ENCODE measurements around the gene SCG3.
"Not testable (repeated sequence)": the region's sequence is repeated elsewhere in the genome, so short reads cannot be mapped to it uniquely, and the experiment has no call there.

Gene SCG3

DNA sequence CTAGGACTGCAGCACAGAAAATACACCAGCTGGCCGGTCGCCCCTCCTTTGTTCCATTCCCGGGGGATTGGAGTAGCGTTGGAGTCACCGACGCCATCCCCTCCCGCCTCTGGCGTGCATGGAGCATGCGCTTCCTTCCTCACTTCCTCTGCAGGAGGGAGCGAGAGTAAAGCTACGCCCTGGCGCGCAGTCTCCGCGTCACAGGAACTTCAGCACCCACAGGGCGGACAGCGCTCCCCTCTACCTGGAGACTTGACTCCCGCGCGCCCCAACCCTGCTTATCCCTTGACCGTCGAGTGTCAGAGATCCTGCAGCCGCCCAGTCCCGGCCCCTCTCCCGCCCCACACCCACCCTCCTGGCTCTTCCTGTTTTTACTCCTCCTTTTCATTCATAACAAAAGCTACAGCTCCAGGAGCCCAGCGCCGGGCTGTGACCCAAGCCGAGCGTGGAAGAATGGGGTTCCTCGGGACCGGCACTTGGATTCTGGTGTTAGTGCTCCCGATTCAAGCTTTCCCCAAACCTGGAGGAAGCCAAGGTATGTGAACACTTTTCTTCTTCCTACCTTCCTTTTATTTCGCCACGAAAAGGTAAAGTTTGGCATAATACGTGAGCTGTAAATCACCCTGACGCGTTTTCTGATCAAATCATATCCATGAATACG lies at the start of gene SCG3:
Gene SCG3, plus strand, starts transcription at position 201 of the 661 bp plus-strand sequence. Its CDS starts 253 bp downstream, at position 454.
- peak in 1 of 2 donors; percentile 18 for DNase-seq (ENCODE audit: extremely low read depth in 1 of 2, low read depth in 1 of 2)

DNA sequence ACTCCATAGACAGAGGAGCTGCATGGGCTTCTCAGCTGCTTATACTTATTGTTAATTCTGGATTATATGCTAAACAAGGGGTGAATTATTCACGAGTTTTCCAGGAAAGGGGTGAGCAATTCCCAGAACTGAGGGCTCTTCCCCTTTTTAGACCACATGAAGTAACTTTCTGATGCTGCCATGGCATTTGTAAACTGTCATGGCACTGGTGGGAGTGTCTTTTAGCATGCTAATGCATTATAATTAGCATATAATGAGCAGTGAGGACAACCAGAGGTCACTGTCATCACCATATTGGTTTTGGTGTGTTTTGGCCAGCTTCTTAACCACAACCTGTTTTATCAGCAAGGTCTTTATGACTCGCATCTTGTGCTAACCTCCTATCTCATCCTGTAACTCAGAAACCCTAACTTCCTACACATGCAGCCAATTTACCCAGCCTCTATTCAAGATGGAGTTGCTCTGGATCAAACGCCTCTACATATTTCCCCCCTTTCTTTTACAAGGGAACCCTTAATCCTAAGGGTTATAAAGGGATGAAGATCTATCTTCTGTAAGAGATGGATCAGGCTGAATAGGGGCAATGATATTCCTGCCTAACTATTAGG lies 46.6 kb upstream of the SCG3 start:
- DNase-seq (ENCODE audit: extremely low read depth in 1 of 2, low read depth in 1 of 2), result no peak

DNA sequence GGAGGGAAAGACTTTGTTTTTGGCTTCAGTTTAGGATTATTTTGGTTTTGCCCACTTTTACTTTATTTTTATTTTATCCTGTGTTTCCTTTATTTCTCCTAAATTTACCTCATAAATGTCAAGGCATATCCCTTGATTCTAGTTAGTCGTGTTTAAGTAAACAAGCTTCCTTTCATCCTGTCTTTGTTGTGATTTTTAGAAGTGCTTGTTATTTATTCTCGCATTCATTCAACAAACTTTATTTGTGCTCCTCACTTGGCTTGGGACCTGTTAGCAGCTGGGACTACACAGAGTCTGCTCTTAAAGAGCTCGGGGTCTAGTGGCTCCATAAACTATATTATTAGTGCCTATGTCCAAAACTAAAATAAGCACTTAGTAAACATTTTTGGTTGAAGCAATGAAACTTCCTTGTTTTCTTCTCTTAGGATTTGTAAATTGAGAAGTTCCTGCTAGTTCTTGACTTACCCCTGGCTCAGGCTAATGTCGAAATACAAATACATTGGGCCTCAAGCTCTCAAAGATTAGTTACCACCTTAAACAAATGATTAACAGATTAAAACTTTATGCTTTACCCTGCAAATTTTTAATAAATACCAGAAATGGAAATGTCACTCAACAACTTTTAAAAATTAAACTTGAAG lies 39.7 kb upstream of the SCG3 start:
- DNase-seq (ENCODE audit: extremely low read depth in 1 of 2, low read depth in 1 of 2), result no peak

DNA sequence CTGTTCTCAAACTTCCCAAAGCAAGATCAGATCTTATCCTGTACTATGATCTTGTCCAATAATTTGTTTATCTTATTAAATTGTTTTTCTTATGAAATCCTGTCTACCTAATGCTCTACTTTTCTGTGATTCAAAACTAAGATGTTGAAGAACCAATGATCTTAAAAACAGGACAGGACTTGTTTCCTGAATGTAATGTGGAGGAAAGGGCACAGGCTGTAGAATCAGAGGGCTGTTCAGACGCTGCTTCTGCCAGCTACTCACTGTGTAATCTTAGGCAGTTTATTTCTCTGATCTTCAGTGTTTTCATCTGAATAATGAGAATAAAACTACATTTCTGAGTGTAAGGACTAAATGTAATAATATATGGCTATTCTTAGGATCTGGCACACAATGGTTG lies 38.6 kb upstream of the SCG3 start:
- no peak for DNase-seq (ENCODE audit: extremely low read depth in 1 of 2, low read depth in 1 of 2)

DNA sequence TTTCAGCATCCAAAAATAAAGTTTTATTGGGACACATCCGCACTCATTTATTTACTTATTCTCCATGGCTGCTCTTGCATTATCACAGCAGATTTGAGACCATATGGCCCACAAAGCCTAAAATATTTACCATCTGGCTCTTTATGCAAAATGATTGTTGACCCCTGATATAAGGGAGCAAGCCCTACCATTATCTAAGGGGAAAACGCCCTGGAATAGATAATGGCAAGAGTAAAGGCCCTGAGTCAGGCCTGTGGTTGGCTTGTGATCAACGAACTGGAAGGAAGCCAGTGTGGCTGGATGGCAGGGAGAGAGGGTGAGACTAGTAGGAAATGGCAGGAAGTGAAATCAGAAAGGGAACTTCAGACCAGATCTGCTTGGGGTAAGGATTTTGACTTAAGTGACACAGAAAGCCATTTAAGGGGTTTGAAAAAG lies 34.2 kb upstream of the SCG3 start:
- no peak for DNase-seq (ENCODE audit: extremely low read depth in 1 of 2, low read depth in 1 of 2)

DNA sequence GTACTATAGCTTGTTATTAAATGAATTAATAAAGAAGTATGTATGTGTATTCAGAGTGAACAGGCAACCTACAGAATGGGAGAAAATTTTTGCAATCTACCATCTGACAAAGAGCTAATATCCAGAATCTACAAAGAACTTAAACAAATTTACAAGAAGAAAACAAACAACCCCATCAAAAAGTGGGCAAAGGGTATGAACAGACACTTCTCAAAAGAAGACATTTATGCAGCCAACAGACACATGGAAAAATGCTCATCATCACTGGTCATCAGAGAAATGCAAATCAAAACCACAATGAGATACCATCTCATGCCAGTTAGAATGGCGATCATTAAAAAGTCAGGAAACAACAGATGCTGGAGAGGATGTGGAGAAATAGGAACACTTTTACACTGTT lies 33.2 kb upstream of the SCG3 start:
- DNase-seq (ENCODE audit: extremely low read depth in 1 of 2, low read depth in 1 of 2), result not testable (repeated sequence)

DNA sequence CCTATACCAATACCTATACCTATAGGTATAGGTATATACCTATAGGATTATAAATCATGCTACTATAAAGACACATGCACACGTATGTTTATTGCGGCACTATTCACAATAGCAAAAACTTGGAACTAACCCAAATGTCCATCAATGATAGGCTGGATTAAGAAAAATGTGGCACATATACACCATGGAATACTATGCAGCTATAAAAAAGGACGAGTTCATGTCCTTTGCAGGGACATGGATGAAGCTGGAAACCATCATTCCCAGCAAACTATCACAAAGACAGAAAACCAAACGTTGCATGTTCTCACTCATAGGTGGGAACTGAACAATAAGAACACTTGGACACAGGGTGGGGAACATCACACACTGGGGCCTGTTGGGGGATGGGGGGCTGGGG lies 32.7 kb upstream of the SCG3 start:
- not testable (repeated sequence) for DNase-seq (ENCODE audit: extremely low read depth in 1 of 2, low read depth in 1 of 2)

DNA sequence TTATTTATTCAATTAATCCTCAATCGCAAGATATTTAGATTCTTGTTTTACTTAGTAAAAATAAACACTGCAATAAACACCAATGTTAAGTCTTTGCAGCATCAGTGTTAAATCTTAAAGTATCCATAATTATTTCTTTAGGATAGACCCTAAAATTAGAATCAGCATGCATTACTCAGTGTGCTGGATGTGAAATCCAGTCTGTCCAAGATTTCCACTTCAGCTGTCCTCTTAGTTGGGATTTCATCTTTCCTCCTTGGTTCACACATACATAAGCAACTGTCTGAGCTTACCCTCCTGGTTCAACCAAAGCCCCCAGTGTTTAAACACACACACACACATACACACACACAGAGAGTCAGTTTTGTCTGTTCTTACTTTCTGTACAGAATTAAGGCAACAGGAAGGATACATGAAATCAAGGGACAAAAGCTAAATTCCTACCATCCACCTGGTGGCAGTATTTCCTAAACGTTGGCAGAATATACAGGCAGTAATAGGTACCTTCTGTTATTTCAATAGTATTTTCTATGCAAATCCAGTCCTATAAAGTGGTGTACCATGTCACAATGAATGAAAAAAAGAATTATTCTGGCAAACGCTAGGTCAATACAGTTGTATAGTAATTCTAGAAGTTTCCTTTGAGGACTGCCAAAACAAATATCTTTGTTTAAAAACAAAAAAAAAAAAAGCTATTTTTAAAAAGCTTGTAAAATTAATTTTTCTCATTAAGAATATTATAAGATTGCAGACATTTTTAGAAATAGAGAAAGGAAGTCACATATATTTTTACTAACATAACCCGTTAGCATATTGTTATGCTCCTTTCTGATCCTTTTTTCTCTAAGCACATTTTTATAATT lies 31.4 kb upstream of the SCG3 start:
- DNase-seq (ENCODE audit: extremely low read depth in 1 of 2, low read depth in 1 of 2), result peak in 1 of 2 donors; percentile 11

DNA sequence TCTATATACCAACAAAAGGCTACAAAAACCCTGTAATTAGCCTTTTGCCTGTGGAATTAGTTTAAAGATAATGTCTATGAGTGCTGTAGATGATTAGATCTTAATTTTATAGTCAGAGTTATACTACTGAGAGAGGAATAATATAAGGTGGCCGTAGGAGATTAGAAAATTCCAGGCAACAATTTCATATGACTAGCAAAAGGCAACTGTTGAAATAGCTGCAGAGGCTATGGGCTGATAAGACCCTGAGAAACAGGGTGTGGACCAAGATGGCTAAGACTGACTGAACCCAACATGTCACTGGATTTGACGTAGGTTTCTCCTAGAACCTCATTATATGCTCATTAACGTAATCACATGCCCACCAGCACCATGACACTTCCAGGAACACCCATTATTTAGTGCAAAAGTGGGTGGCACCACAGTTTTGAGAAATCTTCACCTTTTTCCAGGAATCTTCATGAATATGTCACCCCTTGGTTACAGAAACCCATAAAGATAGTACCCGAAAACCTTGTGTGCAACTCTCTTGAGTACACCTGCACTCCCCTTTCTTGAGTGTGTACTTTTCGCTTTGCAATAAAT lies 29.1 kb upstream of the SCG3 start:
- no peak for DNase-seq (ENCODE audit: extremely low read depth in 1 of 2, low read depth in 1 of 2)

DNA sequence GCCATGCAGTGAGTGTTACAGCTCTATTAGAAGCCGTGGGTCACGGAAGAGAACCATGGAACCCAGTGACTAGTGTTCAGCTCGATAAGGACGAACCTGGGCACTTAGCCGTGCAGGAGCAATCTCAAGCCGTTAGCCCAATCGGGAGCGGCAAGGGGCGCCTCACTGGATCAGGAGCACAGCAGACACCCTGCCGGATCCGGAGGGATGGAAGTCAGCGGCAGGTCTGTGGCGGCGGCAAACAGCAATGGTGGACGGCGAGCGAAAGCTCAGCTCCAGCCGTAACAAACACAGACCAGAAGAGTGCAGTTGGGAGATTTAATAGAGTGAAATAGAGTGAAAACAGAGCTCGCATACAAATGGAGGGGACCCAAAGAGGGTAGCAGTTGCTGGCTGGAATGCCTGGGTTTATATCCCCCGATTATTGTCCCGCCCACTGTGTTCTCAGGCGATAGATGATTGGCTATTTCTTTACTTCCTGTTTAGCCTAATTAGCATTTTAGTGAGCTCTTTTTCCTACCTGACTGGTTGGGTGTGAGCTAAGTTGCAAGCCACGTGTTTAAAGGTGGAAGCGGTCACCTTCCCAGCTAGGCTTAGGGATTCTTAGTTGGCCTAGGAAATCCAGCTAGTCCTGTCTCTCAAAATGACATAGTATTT lies 25.8 kb upstream of the SCG3 start:
- DNase-seq (ENCODE audit: extremely low read depth in 1 of 2, low read depth in 1 of 2), result not testable (repeated sequence)

DNA sequence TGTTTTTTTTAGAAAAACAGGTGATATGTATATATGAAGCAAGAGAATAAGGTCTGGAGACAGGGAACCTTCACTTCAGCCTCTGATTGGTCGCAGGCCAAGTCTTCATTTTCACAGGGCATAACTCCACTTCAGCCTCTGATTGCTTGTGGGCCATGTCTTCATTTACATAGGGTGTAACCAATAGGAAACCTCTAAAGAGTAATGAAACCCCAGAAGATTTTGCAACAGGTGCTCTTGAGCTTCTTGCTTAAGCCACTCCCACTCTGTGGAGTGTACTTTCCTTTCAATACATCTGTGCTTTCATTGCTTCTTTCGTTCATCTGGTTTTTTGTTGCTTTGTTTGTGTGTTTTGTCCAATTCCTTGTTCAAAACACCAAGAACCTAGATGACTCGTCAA lies 22.6 kb upstream of the SCG3 start:
- DNase-seq (ENCODE audit: extremely low read depth in 1 of 2, low read depth in 1 of 2), result no peak

DNA sequence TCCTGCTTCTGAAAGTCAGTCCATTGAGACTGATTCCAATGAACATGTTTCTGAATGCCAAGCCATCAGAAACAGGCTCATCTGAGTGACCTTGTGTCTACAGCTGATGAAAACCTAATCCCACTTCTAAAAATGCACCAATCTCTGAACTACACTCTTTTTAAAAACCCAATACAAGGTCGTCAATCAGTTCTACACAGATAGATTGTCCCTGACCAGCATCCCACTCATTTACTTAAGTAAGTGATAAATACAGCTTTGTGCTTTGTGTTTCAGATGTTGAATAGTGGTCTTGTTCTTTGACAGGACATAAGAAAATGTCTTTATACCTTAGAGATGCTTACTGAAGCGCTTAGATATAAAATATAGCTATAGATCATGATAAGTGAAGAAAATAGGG lies 20.2 kb upstream of the SCG3 start:
- DNase-seq (ENCODE audit: extremely low read depth in 1 of 2, low read depth in 1 of 2), result no peak

DNA sequence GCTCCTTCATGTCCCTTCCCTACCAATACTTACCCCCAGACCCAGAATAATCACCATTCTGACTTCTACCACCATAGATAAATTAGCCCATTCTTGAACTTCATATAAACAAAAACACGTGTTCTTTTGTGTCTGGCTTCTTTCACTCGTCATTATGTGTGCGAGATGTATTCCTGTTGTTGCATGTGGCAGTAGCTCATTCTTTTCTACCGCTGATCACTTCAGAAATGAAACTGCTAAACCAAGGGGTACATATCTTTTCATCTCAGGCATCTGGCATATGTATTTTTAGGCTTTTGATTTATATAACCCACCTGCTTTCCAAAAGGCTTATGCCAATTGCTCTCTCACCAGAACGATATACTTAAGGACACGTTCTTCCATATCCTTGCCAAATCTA lies 13.8 kb upstream of the SCG3 start:
- DNase-seq (ENCODE audit: extremely low read depth in 1 of 2, low read depth in 1 of 2), result no peak

DNA sequence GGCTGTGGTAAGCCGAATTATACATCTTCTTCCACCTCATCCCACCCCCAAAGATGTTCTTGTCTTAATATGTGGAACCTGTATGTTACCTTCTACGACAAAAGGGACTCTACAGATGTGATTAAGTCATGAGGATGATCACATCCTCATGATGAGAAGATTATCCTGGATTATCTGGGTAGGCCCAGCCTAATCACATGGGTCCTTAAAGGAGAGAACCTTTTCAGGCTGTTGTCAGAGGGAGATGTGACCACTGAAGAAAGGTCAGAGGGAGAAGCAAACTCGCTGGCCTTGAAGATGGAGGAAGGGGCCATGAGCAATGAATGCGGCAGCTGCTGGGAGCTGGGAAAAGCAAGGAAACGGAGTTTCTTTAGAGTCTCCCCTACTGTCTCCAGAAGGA lies 12.9 kb upstream of the SCG3 start:
- DNase-seq (ENCODE audit: extremely low read depth in 1 of 2, low read depth in 1 of 2), result no peak

DNA sequence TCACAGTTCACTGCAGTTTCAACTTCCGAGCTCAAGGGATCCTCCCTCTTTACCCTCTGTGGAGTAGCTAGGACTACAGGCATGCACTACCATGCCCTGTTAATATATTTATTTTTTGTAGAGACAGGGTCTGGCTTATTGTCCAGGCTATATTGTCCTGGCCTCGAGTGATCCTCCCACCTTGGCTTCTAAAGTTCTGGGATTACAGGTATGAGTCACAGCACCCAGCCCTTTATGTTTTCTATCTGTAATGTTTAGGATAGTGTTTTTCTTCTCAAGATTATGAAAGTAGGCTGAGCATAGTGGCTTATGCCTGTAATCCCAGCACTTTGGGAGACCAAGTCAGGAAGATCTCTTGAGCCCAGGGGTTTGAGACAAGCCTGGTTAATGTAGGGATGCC lies 11.9 kb upstream of the SCG3 start:
- DNase-seq (ENCODE audit: extremely low read depth in 1 of 2, low read depth in 1 of 2), result no peak

DNA sequence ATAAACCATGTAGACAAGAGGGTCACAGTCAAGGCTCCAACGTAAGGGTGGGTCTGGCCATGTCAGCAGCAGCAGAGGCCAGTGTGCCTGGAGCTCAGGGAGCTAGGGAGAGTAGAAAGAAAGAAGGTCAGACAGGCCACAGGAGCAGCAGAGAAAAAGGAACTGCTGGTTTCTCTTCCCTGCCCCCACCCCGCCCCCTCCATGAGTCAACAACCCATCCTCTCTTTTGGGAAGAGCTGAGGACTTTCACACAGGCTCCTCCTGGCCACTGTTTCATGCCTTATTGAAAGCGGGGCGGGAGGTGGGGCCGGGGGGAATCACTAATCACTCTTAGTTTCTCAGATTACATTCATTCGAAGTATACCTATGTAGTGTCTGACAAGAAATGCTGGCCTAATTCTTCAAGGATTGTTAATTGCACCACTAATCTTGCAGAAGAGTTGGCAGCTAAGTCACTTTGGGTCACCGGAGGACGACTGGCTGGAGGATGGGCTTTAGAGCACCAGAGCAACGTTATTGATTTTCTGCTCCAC lies 9.1 kb upstream of the SCG3 start:
- no peak for DNase-seq (ENCODE audit: extremely low read depth in 1 of 2, low read depth in 1 of 2)

DNA sequence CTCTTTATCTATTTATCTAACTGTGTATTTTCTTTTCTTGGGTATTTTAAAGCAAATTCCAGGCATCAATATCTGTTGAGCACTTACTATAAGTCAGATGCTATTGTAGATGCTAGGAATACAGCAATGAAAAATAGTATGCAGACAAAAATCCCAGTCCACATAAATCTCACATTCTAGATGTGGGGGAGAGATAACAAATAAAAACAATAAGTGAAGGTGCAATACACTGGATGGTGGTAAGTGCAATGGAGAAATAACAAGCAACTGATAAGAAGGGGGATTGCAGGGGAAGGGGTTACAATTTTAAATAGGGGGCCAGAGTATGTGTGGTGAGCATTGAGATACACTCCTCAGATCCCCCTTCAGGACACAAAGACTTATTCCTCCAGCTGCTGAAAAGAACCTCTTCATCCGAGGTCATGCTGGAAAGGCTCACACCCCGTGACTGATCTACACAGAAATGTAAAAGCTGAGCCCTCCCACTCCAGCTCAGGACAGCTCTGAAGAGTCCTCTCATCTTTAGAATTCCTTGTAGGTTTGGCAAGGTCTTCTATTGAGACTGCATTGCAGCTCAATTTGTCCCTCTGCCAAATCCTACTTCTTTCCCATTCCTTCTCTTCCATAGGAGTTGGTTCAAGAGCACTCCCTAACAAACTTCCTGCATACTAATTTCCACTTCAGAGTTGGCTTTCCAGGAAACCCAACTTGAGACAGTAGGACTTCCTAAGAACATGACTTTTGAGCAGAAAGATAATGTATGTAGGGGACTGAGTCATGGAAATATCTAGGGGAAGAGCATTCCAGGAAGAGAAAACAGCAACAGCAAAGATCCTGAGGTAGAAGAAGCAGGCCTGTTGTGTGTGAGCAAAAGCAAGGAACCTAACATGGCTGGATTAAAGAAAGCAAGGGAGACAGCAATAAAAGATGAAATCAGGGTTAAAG lies 8.1 kb upstream of the SCG3 start:
- no peak for DNase-seq (ENCODE audit: extremely low read depth in 1 of 2, low read depth in 1 of 2)

DNA sequence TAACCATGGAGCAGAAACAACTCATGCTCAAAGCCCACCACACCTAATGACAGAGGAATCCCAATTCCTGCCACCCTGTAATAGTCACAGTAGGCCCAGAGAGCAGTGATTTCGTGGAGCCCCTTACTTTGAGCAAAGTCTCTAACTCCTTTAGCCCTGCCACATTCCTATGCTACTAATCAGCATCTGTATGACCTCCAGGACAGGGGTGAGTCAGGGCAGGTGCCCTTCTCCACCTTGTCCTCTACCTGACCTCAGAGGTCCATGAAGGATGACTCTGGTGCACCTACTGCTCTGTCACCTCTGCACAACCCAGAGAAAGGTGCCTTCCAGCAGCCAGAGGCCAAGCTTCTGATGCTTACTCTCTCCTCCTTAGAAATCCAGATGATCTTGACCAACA lies 6.1 kb upstream of the SCG3 start:
- no peak for DNase-seq (ENCODE audit: extremely low read depth in 1 of 2, low read depth in 1 of 2)

DNA sequence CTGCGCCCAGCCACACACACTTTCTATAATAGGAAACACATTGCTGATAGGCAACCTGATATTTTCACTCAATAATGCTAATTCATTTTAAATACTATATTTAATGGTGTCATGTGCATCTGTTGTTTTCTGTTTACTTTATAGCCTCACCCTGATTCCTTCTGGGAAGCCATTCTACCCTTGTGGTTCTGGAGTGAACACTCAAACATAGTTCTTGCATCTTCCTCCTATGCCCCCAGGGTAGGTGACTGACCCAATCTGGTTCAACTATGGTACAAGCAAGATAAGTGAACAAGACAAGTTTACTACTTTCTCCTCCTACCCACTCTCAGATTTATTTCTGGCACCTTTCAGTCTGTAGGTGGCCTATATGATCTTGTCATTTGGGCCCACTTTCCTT lies 4.3 kb upstream of the SCG3 start:
- no peak for DNase-seq (ENCODE audit: extremely low read depth in 1 of 2, low read depth in 1 of 2)

Measured in activated CD8-positive, alpha-beta memory T cell treated with anti-CD3 and anti-CD28 coated beads for 1 hour (primary cell).